ENCODE measurements around the gene OGFR. TPM values are rescaled to one million over a fixed set of nuclear protein-coding genes. Genes with fewer than 3 reads are reported as not detected.

OGFR gene
- total RNA-seq, 1 experiment from 2014 or later: 57.4 TPM

GRCh38 chr20:62799036-62799435 is 5.6 kb upstream of the OGFR start:
- TF ChIP-seq, protein P1, sequence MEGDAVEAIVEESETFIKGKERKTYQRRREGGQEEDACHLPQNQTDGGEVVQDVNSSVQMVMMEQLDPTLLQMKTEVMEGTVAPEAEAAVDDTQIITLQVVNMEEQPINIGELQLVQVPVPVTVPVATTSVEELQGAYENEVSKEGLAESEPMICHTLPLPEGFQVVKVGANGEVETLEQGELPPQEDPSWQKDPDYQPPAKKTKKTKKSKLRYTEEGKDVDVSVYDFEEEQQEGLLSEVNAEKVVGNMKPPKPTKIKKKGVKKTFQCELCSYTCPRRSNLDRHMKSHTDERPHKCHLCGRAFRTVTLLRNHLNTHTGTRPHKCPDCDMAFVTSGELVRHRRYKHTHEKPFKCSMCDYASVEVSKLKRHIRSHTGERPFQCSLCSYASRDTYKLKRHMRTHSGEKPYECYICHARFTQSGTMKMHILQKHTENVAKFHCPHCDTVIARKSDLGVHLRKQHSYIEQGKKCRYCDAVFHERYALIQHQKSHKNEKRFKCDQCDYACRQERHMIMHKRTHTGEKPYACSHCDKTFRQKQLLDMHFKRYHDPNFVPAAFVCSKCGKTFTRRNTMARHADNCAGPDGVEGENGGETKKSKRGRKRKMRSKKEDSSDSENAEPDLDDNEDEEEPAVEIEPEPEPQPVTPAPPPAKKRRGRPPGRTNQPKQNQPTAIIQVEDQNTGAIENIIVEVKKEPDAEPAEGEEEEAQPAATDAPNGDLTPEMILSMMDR (conservative IDR thresholded peaks at IDR 0.05): no peak
- TF ChIP-seq EZH2 (IDR thresholded peaks at IDR 0.05; ENCODE audit: low read depth): no peak
- H2AFZ ChIP-seq: no peak overlapping the region
- DNase-seq: no peak
- no peaks in the 10 kb centered on the region for H3K27me3 ChIP-seq (ENCODE audit: insufficient read depth, low read depth)
- ChIA-PET CTCF (no interaction called here), POLR2A (ENCODE audit: unreplicated experiment) (no interaction called here)
- H3K4me3 ChIP-seq: no peak overlapping the region
- 0 out of 2 replicates have a peak, but pooled peaks cover 13% of the 10 kb centered on the region for H3K36me3 ChIP-seq (ENCODE audit: low read depth)
- intact Hi-C loops (cut with micrococcal nuclease; ENCODE audit: unreplicated experiment): no loop called here
- H3K27ac ChIP-seq: no peak overlapping the region
- H3K79me2 ChIP-seq (ENCODE audit: low read depth): peaks cover 11% of the 10 kb centered on the region
- H3K4me2 ChIP-seq: no peak overlapping the region
- no TSS peak for BruUV-seq (replicated peaks)
- peaks cover 61% of the 10 kb centered on the region for H3F3A ChIP-seq (ENCODE audit: insufficient read depth, low read depth)
- peaks cover 14% of the 10 kb centered on the region for H4K20me1 ChIP-seq (ENCODE audit: insufficient read depth)
- peaks cover 14% of the 10 kb centered on the region for H3K4me1 ChIP-seq (replicated peaks; ENCODE audit: insufficient read depth)
- no peaks in the 10 kb centered on the region for H3K9me3 ChIP-seq (ENCODE audit: insufficient read depth, low read depth)
- no peaks in the 10 kb centered on the region for H3K9me2 ChIP-seq (ENCODE audit: insufficient read depth)

GRCh38 chr20:62799459-62799858 is 5.2 kb upstream of the OGFR start:
- no peaks in the 10 kb centered on the region for H3K9me3 ChIP-seq (ENCODE audit: insufficient read depth, low read depth)

DNA sequence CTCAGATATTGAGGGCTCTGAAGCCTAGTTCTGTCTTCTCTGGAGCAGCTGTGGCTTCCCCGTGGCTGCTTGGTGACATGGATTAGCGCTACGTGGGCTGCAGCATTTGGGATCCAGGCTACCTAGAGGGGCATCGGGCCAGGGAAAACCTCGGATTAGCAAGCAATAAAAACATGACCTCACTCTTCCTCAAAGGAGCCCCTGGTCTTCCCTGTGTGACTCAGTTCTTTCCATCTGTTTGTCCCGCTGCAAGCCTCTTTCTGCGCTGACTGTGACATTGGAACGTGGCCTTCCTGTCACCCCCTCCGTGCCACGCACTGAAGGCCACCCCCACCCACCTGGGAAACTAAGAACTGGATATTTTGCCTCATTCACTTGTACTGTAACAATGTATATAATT is 4.8 kb upstream of the OGFR start:
- Histone ChIP-seq H3K79me2 (ENCODE audit: low read depth) (peaks cover 11% of the 10 kb centered on the region), H3F3A (ENCODE audit: insufficient read depth, low read depth) (peaks cover 59% of the 10 kb centered on the region), H4K20me1 (ENCODE audit: insufficient read depth) (peaks cover 14% of the 10 kb centered on the region), H2AFZ (no peak overlapping the region), H3K4me2 (no peak overlapping the region), H3K36me3 (ENCODE audit: low read depth) (0 out of 2 replicates have a peak, but pooled peaks cover 13% of the 10 kb centered on the region), H3K4me1 (replicated peaks; ENCODE audit: insufficient read depth) (peaks cover 12% of the 10 kb centered on the region), H3K4me3 (no peak overlapping the region), H3K27ac (no peak overlapping the region), H3K27me3 (ENCODE audit: insufficient read depth, low read depth) (no peaks in the 10 kb centered on the region), H3K9me2 (ENCODE audit: insufficient read depth) (no peaks in the 10 kb centered on the region), H3K9me3 (ENCODE audit: insufficient read depth, low read depth) (no peaks in the 10 kb centered on the region)
- ChIA-PET POLR2A (ENCODE audit: unreplicated experiment) (no interaction called here), CTCF (no interaction called here)
- DNase-seq: no peak
- TF ChIP-seq, protein P1 (conservative IDR thresholded peaks at IDR 0.05): no peak
- no peak for TF ChIP-seq EZH2 (IDR thresholded peaks at IDR 0.05; ENCODE audit: low read depth)
- BruUV-seq (replicated peaks): no TSS peak
- intact Hi-C loops (cut with micrococcal nuclease; ENCODE audit: unreplicated experiment): no loop called here

More at GRCh38 chr20:62799459-62799858, 5.2 kb upstream of the OGFR start:
- Histone ChIP-seq H3F3A (ENCODE audit: insufficient read depth, low read depth) (peaks cover 64% of the 10 kb centered on the region), H3K9me2 (ENCODE audit: insufficient read depth) (no peaks in the 10 kb centered on the region), H3K4me2 (no peak overlapping the region), H3K4me3 (no peak overlapping the region), H3K27ac (no peak overlapping the region), H3K36me3 (ENCODE audit: low read depth) (0 out of 2 replicates have a peak, but pooled peaks cover 13% of the 10 kb centered on the region), H4K20me1 (ENCODE audit: insufficient read depth) (peaks cover 14% of the 10 kb centered on the region), H2AFZ (no peak overlapping the region), H3K4me1 (replicated peaks; ENCODE audit: insufficient read depth) (peaks cover 14% of the 10 kb centered on the region), H3K79me2 (ENCODE audit: low read depth) (peaks cover 11% of the 10 kb centered on the region), H3K27me3 (ENCODE audit: insufficient read depth, low read depth) (no peaks in the 10 kb centered on the region)
- no peak for TF ChIP-seq EZH2 (IDR thresholded peaks at IDR 0.05; ENCODE audit: low read depth)
- TF ChIP-seq, protein P1 (conservative IDR thresholded peaks at IDR 0.05): no peak
- intact Hi-C loops (cut with micrococcal nuclease; ENCODE audit: unreplicated experiment): no loop called here
- POLR2A ChIA-PET (ENCODE audit: unreplicated experiment): no interaction called here
- CTCF ChIA-PET: no interaction called here
- TSS peak; percentile 22 for BruUV-seq (replicated peaks)
- DNase-seq: no peak
